Left colon (tissue), 2 donors: Measurements from ENCODE around the gene MCTP2. TPM values are rescaled to one million over a fixed set of nuclear protein-coding genes. Genes with fewer than 3 reads are reported as not detected.
"Not testable (repeated sequence)": the region's sequence is repeated elsewhere in the genome, so short reads cannot be mapped to it uniquely, and the experiment has no call there.

ENCODE experiments used
- ATAC-seq: fragments of 200-7000 bp; cut with Tn5 transposase; one replicate; pipeline ENCODE4 v1.9.1; 2020; ENCODE audit warnings: mild to moderate bottlenecking, moderate library complexity
- DNase-seq, 2 donors: peaks; one replicate each; pipeline ENCODE4 v3.0.0-alpha.2; 2020
- intact Hi-C, 2 donors: fragments of 100-400 bp; cut with DNase I in 1 of 2; cut with micrococcal nuclease in 1 of 2; formaldehyde crosslinking; loops; one replicate each; pipeline versions ENCODE4 v1.11.2 to v1.14.0; 2022; cut with DNase I, micrococcal nuclease
- total RNA-seq, 2 donors: library from RNA; stranded (reverse); fragmentation: NEBNext Ultra II Directional; extraction: Animal tissue kit (Norgen Biotek cat#: 25700); gene quantifications; one replicate each; pipeline ENCODE4 v1.2.1, GENCODE V29; 2021
- donor health status: DM: no; HTN: no; CAD: no.
- donor health status: DM: yes; HTN: yes; CAD: no.

The MCTP2 gene
- total RNA-seq, 2 donors from 2014 or later = 64.8 to 103 TPM

DNA sequence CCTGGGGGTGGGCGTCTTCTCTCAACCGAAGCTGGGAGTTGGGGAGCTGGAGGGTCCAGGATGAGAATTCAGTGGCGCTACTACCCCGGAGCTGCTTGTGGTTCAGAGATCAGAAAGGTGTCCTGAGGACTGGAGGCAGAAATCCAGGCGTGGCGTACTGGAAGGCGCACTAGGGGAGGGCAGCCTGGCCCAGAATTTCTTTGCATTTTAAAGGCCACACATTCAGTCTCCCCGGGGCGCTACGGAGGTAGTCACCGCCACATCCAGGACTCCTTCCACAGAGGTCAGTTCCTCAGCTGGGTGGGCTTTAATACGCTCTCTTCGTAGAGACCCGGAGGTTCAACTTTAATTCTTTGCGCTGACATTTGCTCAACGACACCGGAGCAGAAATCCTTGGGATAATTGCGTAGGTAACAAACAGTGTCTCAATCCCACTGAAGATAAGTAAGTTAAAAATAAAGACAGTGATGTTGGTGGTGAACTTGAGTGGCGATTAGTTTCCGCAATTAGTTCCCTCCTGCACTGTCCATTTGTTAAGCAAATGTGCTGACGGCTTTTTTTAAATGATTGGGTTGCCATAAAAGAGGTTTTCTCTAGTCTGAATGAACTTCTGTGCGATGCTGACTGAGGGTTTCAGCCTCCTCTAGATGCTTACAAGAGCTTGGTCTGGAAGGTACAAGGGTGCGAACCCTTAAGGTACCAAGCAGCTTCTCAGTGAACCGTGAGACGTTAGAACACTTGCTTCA lies 535 bp downstream of the MCTP2 start:
- intact Hi-C loops = no loop called here
- ATAC-seq = peak; percentile 25
- no peak for DNase-seq

DNA sequence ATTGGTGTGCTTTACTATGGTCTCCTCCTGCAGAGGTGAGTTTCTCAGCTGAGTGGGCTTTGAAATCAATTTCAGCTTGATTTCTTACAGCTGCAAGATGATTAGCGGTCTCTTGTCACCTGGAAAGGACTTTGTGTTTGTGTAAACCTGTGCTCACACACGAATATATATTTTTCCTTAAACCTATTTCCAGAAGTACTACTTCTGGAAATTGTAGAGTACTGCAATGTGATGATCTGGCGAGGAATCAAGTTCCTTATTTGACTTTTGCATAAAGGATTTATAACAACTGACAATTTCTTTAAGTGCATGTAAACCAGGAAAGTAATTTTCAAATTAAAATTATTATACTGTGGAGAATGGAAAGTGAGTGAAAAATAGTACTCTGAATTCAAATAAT lies 2.1 kb downstream of the MCTP2 start:
- ATAC-seq = no peak
- intact Hi-C loops = no loop called here
- DNase-seq = no peak

DNA sequence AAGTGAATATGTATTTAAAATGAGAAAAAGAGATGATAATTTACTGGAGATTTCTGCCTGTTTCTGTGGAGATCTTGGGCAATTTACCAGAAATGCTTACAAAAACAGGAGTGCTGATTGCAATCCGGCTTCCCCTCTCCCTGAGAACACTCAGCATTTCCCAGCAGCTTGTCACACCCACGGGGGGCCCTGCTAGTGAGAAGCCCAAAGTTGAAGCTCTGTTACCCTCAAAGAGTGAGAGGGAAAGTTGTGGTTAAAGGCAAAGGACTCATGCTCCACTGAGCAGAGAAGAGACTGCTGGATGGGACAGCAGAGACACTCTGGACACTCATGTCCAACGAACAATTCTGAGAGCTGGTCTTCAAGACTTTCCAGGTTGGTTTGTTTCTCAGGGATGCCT lies 2.9 kb downstream of the MCTP2 start:
- DNase-seq (no peak), ATAC-seq (no peak)
- intact Hi-C loops = no loop called here

GRCh38 chr15:94235041-94235440 lies 3.7 kb downstream of the MCTP2 start:
- intact Hi-C loops = no loop called here
- ATAC-seq (no peak), DNase-seq (no peak)

- DNase-seq (no peak), ATAC-seq (no peak)
- intact Hi-C loops = no loop called here
These were observed 4.3 kb downstream of the MCTP2 start for GRCh38 chr15:94235646-94236045.

GRCh38 chr15:94236608-94237007 lies 5.2 kb downstream of the MCTP2 start:
- DNase-seq = no peak
- intact Hi-C loops = no loop called here
- peak; percentile 31 for ATAC-seq

- peak; percentile 32 for ATAC-seq
- intact Hi-C loops = no loop called here
- peak in 1 of 2 donors; percentile 48 for DNase-seq
These were observed 6.5 kb downstream of the MCTP2 start for GRCh38 chr15:94237903-94238302.

- no peak for ATAC-seq
- intact Hi-C loops = no loop called here
These were observed 7.3 kb downstream of the MCTP2 start for GRCh38 chr15:94238539-94239118.

DNA sequence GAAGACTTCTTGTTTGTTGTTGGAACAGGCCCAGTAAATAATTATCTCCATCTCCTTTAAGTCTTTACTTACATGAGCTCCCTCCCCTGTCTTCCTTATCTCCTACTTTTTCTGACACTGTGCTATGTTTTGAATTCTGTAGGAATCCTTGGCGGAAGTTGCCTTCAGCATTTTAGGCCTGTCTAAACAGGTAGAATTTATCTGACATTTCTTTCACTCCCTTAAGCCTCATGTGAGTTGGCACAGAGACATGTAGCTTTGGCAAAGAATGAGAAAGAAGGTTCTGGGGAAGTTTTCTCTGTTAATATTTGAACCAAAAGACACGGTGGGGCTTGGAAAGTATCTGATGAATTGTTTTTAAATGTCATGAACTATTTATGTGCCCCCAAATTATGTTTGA lies 8.1 kb downstream of the MCTP2 start:
- intact Hi-C loops = no loop called here
- DNase-seq (no peak), ATAC-seq (peak; percentile 29)

More at GRCh38 chr15:94238539-94239118, 7.3 kb downstream of the MCTP2 start:
- no peak for DNase-seq

GRCh38 chr15:94240480-94240879 lies 9.1 kb downstream of the MCTP2 start:
- intact Hi-C loops = no loop called here
- DNase-seq (no peak), ATAC-seq (no peak)

- intact Hi-C loops = no loop called here
- ATAC-seq = no peak
- DNase-seq = no peak
These were observed 10.9 kb downstream of the MCTP2 start for GRCh38 chr15:94242257-94242656.

DNA sequence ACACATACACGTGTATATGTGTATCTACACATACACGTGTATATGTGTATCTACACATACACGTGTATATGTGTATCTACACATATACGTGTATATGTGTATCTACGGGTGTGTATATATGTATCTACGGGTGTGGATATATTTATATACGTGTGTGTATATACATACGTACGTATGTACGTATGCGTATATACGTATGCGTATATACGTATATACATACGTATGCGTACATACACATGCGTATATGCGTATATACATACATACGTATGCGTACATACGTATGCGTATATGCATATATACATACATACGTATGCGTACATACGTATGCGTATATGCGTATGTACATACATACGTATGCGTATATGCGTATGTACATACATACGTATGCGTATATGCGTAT lies 11.6 kb downstream of the MCTP2 start:
- ATAC-seq, intact Hi-C loops, DNase-seq: not testable (repeated sequence)

DNA sequence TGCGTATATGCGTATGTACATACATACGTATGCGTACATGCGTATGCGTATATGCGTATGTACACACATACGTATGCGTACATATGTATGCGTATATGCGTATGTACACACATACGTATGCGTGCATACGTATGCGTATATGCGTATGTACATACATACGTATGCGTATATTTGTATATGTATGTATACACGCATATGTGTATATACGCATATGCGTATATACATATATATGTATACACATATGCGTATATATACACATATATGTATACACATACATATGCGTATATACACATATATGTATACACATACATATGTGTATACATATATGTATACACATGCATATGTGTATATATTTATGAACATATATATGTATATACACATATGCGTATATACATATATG lies 12.1 kb downstream of the MCTP2 start:
- no peak for DNase-seq
- intact Hi-C loops = no loop called here
- no peak for ATAC-seq

GRCh38 chr15:94246016-94246415 lies 14.7 kb downstream of the MCTP2 start:
- no peak for DNase-seq
- intact Hi-C loops = no loop called here
- no peak for ATAC-seq

DNA sequence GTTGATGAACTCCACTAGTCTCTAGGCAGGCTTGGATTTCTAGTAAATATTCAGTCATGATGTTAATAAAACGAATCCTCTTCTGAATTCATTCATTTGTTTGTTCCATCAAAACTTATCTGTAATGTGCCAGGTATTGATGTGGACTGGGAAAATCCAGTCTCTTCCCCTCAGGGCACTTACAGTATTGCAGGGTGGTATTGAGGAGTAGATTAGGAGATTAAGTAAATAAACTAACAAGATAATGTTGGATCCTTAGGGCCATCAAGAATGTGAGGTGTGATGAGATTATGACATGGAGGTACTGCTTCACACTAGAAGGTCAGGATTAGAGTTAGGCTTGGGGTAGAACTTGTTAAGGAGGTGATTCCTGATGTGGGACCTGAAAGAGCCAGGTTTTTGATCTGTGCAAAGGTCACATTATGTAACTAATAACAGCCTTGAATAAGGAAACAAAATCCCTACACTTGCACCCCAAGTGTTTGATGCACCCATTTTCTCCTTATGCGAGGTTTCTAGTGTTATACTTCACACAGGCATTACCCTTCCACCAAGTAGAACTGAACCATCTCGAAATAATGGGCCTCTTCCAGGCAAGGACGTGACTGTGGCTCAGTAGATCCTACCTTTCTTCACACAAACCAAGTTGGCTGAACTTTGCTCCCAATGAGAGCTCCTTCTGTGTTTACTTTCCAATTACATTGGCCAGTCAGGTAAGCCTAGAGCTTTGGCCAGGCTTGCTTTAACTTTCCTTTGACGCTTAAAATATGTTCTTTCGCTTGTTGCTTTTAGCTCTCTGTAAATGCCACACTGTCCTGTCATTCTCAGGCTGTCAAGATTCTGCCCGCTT lies 16.7 kb downstream of the MCTP2 start:
- ATAC-seq (peak; percentile 88), DNase-seq (peak in 1 of 2 donors; percentile 39)
- intact Hi-C loops = no loop called here

GRCh38 chr15:94250801-94251200 lies 19.4 kb downstream of the MCTP2 start:
- DNase-seq (no peak), ATAC-seq (no peak)
- intact Hi-C loops = no loop called here

GRCh38 chr15:94252223-94252766 lies 20.9 kb downstream of the MCTP2 start:
- intact Hi-C loops = no loop called here
- ATAC-seq (no peak), DNase-seq (no peak)

GRCh38 chr15:94252906-94253491 lies 21.6 kb downstream of the MCTP2 start:
- intact Hi-C loops = no loop called here
- ATAC-seq = peak; percentile 61

DNA sequence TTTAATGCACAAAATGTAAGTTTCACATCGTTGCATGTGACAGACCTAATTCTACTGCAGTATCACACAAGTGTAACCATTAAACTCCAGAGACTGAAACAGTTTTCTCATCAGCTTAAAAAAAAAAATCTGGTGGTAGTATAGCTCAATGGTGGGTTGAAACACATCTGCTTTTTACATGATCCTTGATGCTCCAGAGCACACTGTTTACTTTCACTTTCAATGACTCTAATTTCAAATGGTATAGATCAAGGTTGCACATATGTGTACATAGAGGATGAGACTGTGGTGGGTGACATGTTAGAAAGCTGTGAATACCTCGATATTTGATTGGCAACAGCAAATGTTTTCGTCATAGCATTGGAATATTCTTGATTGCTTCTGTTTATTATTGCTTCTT lies 22.4 kb downstream of the MCTP2 start:
- ATAC-seq (peak; percentile 41), DNase-seq (no peak)
- intact Hi-C loops = no loop called here

More at GRCh38 chr15:94252906-94253491, 21.6 kb downstream of the MCTP2 start:
- no peak for DNase-seq
